A549 (cell line): Measurements from ENCODE around the gene RPS6KA3.

Experiments used
- JUN ChIP-seq, 2 experiments: fragments of >200 bp; sonication (Bioruptor Twin); formaldehyde crosslinking; IDR thresholded peaks; 2 replicates in 1 of 2; 3 replicates in 1 of 2; pipeline ENCODE4 v1.6.1; 2016 to 2017
- MAFK ChIP-seq: fragments of 450-650 bp; IDR thresholded peaks from 2 replicates; pipeline ENCODE4 v1.6.1; 2014; ENCODE audit not compliant: partially characterized antibody
- POLR2A ChIP-seq: IDR thresholded peaks from 2 replicates; pipeline ENCODE4 v1.6.1; 2012; ENCODE audit warnings: mild to moderate bottlenecking, low read length
- RAD21 ChIP-seq, 2 experiments: fragments of >200 bp in 1 of 2; sonication (Bioruptor Twin) in 1 of 2; formaldehyde crosslinking in 1 of 2; IDR thresholded peaks in 1 of 2; conservative IDR thresholded peaks in 1 of 2; 2 replicates in 1 of 2; 3 replicates in 1 of 2; pipeline ENCODE4 v1.6.1; 2012 to 2018; ENCODE audit warnings: inconsistent platforms in 1 of 2
- RFX5 ChIP-seq: fragments of 450-650 bp; IDR thresholded peaks from 2 replicates; pipeline ENCODE4 v1.7.1; 2014; ENCODE audit warnings: antibody characterized with exemption, mild to moderate bottlenecking, moderate library complexity
- RNF2 ChIP-seq: fragments of 200-600 bp; sonication (generic); IDR thresholded peaks from 2 replicates; pipeline ENCODE4 v1.6.1; 2016; ENCODE audit warnings: low read depth, mild to moderate bottlenecking, antibody characterized with exemption, moderate library complexity, borderline replicate concordance
- TF ChIP-seq, protein P1 (sequence below): fragments of 250-450 bp; sonication (Bioruptor Pico); IDR thresholded peaks from 2 replicates; pipeline ENCODE4 v1.5.0; 2020; ENCODE audit warnings: low read depth, mild to moderate bottlenecking, moderate library complexity
- TF ChIP-seq, protein P2 (sequence below): fragments of >200 bp; sonication (Bioruptor Twin); formaldehyde crosslinking; IDR thresholded peaks from 3 replicates; pipeline ENCODE4 v1.5.1; 2016

DNA sequence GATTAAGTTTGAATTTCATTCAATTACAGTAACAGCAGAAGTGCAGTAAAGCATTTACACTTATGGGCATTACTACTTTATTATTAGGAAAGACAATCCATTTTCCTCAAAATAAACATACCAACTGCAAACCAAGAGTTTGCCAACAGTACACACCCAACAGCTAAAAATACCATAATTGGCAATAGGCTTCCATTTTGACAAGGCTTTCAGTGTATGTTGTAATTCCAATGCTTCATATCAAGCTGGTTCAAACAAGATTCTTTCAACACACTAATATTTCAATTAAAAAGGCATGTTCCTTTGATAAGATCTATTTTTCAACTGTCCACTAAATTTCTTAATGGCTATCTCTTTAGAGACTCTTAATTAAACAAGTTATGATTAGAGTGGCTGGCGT is 137.2 kb downstream of the RPS6KA3 start:
- TF ChIP-seq RNF2 (no peak), POLR2A (no peak), RFX5 (no peak), MAFK (no peak), RAD21 (conservative IDR thresholded peaks at IDR 0.05 in 1 of 2, IDR thresholded peaks at IDR 0.05 in 1 of 2) (no peak), JUN (IDR thresholded peaks at IDR 0.05) (no peak)
- TF ChIP-seq, protein P1, sequence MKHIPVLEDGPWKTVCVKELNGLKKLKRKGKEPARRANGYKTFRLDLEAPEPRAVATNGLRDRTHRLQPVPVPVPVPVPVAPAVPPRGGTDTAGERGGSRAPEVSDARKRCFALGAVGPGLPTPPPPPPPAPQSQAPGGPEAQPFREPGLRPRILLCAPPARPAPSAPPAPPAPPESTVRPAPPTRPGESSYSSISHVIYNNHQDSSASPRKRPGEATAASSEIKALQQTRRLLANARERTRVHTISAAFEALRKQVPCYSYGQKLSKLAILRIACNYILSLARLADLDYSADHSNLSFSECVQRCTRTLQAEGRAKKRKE: no peak
- TF ChIP-seq, protein P2, sequence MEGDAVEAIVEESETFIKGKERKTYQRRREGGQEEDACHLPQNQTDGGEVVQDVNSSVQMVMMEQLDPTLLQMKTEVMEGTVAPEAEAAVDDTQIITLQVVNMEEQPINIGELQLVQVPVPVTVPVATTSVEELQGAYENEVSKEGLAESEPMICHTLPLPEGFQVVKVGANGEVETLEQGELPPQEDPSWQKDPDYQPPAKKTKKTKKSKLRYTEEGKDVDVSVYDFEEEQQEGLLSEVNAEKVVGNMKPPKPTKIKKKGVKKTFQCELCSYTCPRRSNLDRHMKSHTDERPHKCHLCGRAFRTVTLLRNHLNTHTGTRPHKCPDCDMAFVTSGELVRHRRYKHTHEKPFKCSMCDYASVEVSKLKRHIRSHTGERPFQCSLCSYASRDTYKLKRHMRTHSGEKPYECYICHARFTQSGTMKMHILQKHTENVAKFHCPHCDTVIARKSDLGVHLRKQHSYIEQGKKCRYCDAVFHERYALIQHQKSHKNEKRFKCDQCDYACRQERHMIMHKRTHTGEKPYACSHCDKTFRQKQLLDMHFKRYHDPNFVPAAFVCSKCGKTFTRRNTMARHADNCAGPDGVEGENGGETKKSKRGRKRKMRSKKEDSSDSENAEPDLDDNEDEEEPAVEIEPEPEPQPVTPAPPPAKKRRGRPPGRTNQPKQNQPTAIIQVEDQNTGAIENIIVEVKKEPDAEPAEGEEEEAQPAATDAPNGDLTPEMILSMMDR: no peak
